Vagina (tissue), 2 donors: ENCODE measurements around the gene NGRN. TPM values are rescaled to one million over a fixed set of nuclear protein-coding genes. Genes with fewer than 3 reads are reported as not detected.
A peak's percentile ranks its signal among the peaks of the same experiment; 100 is the strongest.
"Not testable (repeated sequence)": the region's sequence is repeated elsewhere in the genome, so short reads cannot be mapped to it uniquely, and the experiment has no call there.

Experiments used
- DNase-seq, 2 donors: peaks; one replicate each; pipeline ENCODE4 v3.0.0-alpha.2; 2017; ENCODE audit errors: extremely low spot score in 2 of 2
- H3K27ac ChIP-seq: fragments of 200-600 bp; sonication (generic); one replicate; pipeline ENCODE4 v1.5.1; 2019
- H3K27me3 ChIP-seq: fragments of 200-600 bp; sonication (generic); one replicate; pipeline ENCODE4 v1.5.1; 2019
- H3K36me3 ChIP-seq, 2 donors: fragments of 200-600 bp; sonication (generic); one replicate each; pipeline ENCODE4 v1.5.1; 2017 to 2019
- H3K4me1 ChIP-seq: fragments of 200-600 bp; sonication (generic); one replicate; pipeline ENCODE4 v1.5.1; 2019
- H3K4me3 ChIP-seq, 2 donors: fragments of 200-600 bp; sonication (generic); 1 replicate in 1 of 2; 2 replicates in 1 of 2; pipeline ENCODE4 v1.5.1; 2016 to 2019
- H3K9me3 ChIP-seq: fragments of 200-600 bp; sonication (generic); one replicate; pipeline ENCODE4 v1.5.1; 2019
- POLR2A ChIP-seq, 2 donors: fragments of 450-650 bp; IDR thresholded peaks; one replicate each; pipeline ENCODE4 v1.6.1; 2017; ENCODE audit warnings: antibody characterized with exemption in 2 of 2, mild to moderate bottlenecking in 2 of 2, moderate library complexity in 2 of 2
- POLR2AphosphoS5 ChIP-seq, 2 donors: sonication (generic); formaldehyde crosslinking; IDR thresholded peaks; one replicate each; pipeline ENCODE4 v1.9.0; 2017; ENCODE audit warnings: antibody characterized with exemption in 2 of 2, mild to moderate bottlenecking in 2 of 2, low read depth in 1 of 2; ENCODE audit not compliant: insufficient read depth in 1 of 2
- intact Hi-C: fragments of 100-400 bp; cut with DNase I; formaldehyde crosslinking; loops from one replicate; pipeline ENCODE4 v1.15.1; 2023
- total RNA-seq: library from RNA; depleted of rRNA; stranded (reverse); fragments of >200 nt; gene quantifications from one replicate; pipeline ENCODE4 v1.2.3, GENCODE V29; 2016
- TF ChIP-seq, protein P1 (sequence below), 3 experiments: fragments of 450-650 bp in 2 of 3; fragments of 200-600 bp in 1 of 3; sonication (generic) in 1 of 3; IDR thresholded peaks; one replicate each; pipeline ENCODE4 v1.5.1; 2017 to 2019; ENCODE audit warnings: antibody characterized with exemption in 3 of 3, mild to moderate bottlenecking in 2 of 3, moderate library complexity in 2 of 3

NGRN gene
- total RNA-seq, 1 donor from 2014 or later = 59.2 TPM

DNA sequence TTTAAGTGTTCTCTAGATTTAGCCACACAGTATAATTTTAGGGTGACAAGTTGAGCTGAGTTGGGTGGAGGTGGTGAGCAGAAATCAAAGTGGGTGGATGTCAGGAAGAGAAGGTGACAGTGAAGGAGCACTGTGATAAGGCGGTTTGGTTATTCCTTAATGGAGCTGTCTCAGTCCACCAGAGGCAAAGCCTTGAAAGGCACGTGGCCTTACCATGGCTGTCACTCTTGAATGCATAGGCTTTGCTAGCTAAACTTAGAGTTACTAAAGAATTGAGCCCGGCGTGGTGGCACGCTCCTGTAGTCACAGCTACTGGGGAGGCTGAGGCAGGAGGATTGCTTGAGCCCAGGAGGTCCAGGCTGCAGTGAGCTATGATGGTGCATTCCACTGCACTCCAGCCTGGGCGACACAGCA, 16.7 kb upstream of the NGRN start:
- Histone ChIP-seq H3K9me3 (no peaks in the 10 kb centered on the region), H3K4me1 (peaks cover 10% of the 10 kb centered on the region), H3K27me3 (no peaks in the 10 kb centered on the region), H3K27ac (no peak overlapping the region), H3K36me3 (no peaks in the 10 kb centered on the region), H3K4me3 (peak overlapping the region; percentile 50 to 54)
- intact Hi-C loops = no loop called here
- TF ChIP-seq POLR2AphosphoS5 (IDR thresholded peaks at IDR 0.05; ENCODE audit: insufficient read depth in 1 of 2, low read depth in 1 of 2) (no peak), POLR2A (IDR thresholded peaks at IDR 0.05) (no peak)
- TF ChIP-seq, protein P1, sequence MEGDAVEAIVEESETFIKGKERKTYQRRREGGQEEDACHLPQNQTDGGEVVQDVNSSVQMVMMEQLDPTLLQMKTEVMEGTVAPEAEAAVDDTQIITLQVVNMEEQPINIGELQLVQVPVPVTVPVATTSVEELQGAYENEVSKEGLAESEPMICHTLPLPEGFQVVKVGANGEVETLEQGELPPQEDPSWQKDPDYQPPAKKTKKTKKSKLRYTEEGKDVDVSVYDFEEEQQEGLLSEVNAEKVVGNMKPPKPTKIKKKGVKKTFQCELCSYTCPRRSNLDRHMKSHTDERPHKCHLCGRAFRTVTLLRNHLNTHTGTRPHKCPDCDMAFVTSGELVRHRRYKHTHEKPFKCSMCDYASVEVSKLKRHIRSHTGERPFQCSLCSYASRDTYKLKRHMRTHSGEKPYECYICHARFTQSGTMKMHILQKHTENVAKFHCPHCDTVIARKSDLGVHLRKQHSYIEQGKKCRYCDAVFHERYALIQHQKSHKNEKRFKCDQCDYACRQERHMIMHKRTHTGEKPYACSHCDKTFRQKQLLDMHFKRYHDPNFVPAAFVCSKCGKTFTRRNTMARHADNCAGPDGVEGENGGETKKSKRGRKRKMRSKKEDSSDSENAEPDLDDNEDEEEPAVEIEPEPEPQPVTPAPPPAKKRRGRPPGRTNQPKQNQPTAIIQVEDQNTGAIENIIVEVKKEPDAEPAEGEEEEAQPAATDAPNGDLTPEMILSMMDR (IDR thresholded peaks at IDR 0.05) = no peak
- DNase-seq = no peak

DNA sequence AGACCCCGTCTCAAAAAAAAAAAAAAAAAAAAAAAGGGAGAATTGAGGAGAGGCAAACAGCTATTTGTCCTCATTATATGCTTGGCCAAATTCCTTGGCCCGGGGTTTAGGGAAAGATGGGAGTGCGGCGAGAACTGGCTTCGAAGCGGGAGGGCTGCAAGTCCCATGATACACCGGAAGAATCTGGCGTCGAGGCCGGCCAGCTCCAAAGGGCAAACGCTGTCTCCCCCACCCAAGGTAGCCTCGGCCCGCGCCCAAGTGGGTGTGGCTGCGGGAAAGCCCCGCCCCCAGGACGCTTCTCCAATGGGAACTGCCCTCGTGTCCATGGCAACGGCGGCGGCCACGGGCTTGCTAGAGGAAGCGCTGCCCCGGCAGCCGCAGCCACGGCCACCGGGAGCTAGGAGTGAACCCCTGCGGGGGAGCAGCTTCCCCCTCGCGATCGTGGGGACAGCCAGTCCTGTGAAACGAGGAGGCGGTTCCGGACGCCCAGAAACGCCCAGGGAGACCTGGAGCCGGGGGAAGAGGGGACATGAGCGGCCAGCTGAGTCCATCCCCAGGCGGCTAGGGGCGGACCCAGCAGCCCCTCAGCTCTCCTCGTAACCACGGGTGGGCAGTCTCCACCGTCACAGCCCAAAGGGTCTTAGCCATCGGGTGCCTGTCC, 16.1 kb upstream of the NGRN start, which contains the start of gene TTLL13:
TTLL13 (plus strand) TSS at position 354 of the 661 bp plus-strand sequence. CDS start 1,075 bp downstream, outside the sequence.
- no peak for TF ChIP-seq POLR2A (IDR thresholded peaks at IDR 0.05)
- TF ChIP-seq POLR2AphosphoS5 (IDR thresholded peaks at IDR 0.05; ENCODE audit: insufficient read depth in 1 of 2, low read depth in 1 of 2) = peak in 1 of 2 donors; percentile 76
- TF ChIP-seq, protein P1 (IDR thresholded peaks at IDR 0.05) = no peak
- intact Hi-C loops = no loop called here

DNA sequence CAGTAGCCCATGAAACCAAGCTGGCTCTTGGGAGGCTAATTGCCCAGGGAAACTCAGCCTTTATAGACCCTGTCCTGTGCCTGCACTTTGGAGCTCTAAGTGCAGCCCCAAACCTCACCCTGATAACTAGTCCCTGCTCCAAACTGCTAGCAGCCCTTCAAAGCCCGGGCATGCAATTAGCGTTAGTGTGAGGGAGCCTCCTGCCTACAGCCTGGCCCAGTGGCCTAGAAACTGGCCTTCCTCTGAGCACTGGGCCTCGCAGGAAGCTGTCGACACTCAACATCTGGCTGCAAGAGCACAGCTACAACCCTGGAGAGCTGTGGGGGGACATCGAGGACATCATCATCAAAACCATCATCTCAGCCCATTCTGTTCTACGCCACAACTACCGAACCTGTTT, 7.7 kb upstream of the NGRN start:
- no peaks in the 10 kb centered on the region for H3K36me3 ChIP-seq

More for the DNA sequence above, 16.1 kb upstream of the NGRN start, which contains the start of gene TTLL13:
- Histone ChIP-seq H3K27ac (peak within 1 kb of the TSS; percentile 16), H3K4me1 (peaks cover 10% of the 10 kb centered on the region), H3K36me3 (no peaks in the 10 kb centered on the region), H3K4me3 (peak within 1 kb of the TSS; percentile 50 to 54), H3K27me3 (no peaks in the 10 kb centered on the region), H3K9me3 (no peaks in the 10 kb centered on the region)
- no peak for DNase-seq

DNA sequence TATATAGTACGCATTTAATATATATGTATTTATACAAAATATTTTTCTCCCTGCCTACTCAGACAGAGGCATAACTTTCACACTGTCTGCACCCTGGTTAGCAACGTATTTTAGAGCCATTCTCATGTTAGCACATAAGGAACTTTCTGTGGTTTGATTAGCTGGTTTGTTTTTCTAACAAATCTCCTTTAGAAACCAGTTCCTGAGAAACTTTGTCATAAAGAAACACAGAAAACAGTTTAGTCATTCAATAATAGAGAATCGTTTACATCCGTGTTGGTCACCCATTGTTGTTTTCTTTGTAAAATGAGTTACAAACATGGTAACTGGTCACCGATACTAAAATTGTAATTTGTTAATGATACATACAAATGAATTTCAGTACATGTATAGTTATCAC, 5.9 kb upstream of the NGRN start:
- no peaks in the 10 kb centered on the region for H3K27me3 ChIP-seq
- no peak overlapping the region for H3K27ac ChIP-seq
- H3K36me3 ChIP-seq = no peaks in the 10 kb centered on the region
- peaks cover 5% of the 10 kb centered on the region for H3K4me1 ChIP-seq
- no peak overlapping the region for H3K4me3 ChIP-seq
- intact Hi-C loops = no loop called here
- no peaks in the 10 kb centered on the region for H3K9me3 ChIP-seq
- TF ChIP-seq POLR2A (IDR thresholded peaks at IDR 0.05) = no peak
- TF ChIP-seq, protein P1 (IDR thresholded peaks at IDR 0.05) = no peak
- no peak for TF ChIP-seq POLR2AphosphoS5 (IDR thresholded peaks at IDR 0.05; ENCODE audit: insufficient read depth in 1 of 2, low read depth in 1 of 2)
- DNase-seq = no peak

More for the DNA sequence above, 7.7 kb upstream of the NGRN start:
- Histone ChIP-seq H3K4me3 (no peak overlapping the region), H3K27ac (no peak overlapping the region), H3K27me3 (no peaks in the 10 kb centered on the region), H3K4me1 (no peaks in the 10 kb centered on the region), H3K9me3 (no peaks in the 10 kb centered on the region)
- intact Hi-C loops = no loop called here
- TF ChIP-seq POLR2A (IDR thresholded peaks at IDR 0.05) (no peak), POLR2AphosphoS5 (IDR thresholded peaks at IDR 0.05; ENCODE audit: insufficient read depth in 1 of 2, low read depth in 1 of 2) (no peak)
- TF ChIP-seq, protein P1 (IDR thresholded peaks at IDR 0.05) = no peak
- DNase-seq = no peak

DNA sequence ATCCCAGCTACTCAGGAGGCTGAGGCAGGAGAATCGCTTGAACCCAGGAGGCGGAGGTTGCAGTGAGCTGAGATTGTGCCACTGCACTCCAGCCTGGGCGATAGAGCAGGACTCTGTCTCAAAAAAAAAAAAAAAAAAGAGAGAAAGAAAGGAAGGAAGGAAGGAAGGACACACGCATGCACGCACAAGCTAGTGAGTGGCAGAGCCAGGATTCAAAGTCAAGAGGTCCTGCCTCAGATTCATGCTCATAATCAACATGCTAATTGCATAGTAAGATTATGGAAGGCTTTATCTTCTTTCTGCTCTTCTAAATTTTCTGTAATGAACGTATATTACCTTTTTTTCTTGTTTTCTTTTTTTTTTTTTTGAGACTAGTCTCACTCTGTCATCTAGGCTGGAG, 4.7 kb upstream of the NGRN start:
- H3K36me3 ChIP-seq, H3K27ac ChIP-seq, H3K9me3 ChIP-seq, DNase-seq, H3K27me3 ChIP-seq, H3K4me3 ChIP-seq, intact Hi-C loops: not testable (repeated sequence)
- peaks cover 11% of the 10 kb centered on the region for H3K4me1 ChIP-seq
